GM21515 (cell line): ENCODE data around the gene PCDHB4.
"Not testable (repeated sequence)": the region's sequence is repeated elsewhere in the genome, so short reads cannot be mapped to it uniquely, and the experiment has no call there.

ENCODE experiments used
- ATAC-seq: cut with Tn5 transposase; IDR thresholded peaks from one replicate; pipeline ENCODE4 v1.9.1; 2021; ENCODE audit not compliant: unreplicated experiment

The PCDHB4 gene

DNA sequence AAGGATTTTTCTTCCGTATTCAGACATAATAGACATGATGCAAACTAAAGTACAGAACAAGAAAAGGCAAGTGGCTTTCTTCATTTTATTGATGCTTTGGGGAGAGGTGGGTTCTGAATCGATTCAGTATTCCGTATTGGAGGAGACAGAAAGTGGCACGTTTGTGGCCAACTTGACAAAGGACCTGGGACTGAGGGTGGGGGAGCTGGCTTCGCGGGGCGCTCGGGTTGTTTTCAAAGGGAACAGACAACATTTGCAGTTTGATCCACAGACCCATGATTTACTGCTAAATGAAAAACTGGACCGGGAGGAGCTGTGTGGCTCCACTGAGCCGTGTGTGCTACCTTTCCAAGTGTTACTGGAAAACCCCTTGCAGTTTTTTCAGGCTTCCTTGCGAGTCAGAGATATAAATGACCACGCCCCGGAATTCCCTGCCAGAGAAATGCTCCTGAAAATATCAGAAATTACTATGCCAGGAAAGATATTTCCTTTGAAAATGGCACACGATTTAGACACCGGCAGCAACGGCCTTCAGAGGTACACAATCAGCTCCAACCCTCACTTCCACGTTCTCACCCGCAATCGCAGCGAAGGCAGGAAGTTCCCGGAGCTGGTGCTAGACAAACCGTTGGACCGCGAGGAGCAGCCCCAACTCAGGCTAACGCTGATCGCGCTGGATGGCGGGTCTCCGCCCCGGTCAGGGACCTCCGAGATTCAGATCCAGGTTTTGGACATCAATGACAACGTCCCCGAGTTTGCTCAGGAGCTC, 28.8 kb downstream of the PCDHB4 start:
- ATAC-seq: no peak

DNA sequence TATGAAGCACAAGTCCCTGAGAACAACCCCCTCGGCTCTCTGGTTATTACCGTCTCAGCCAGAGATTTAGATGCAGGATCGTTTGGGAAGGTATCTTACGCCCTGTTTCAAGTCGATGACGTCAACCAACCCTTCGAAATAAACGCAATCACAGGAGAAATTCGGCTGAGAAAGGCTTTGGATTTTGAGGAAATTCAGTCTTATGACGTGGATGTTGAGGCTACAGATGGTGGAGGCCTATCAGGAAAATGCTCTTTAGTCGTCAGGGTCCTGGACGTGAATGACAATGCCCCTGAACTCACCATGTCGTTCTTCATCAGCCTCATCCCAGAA, 29.3 kb downstream of the PCDHB4 start:
- ATAC-seq: no peak

DNA sequence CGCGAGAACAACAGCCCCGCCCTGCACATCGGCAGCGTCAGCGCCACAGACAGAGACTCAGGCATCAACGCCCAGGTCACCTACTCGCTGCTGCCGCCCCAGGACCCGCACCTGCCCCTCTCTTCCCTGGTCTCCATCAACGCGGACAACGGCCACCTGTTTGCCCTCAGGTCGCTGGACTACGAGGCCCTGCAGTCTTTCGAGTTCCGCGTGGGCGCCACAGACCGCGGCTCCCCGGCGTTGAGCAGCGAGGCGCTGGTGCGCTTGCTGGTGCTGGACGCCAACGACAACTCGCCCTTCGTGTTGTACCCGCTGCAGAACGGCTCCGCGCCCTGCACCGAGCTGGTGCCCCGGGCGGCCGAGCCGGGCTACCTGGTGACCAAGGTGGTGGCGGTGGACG, 30.0 kb downstream of the PCDHB4 start:
- ATAC-seq: not testable (repeated sequence)

DNA sequence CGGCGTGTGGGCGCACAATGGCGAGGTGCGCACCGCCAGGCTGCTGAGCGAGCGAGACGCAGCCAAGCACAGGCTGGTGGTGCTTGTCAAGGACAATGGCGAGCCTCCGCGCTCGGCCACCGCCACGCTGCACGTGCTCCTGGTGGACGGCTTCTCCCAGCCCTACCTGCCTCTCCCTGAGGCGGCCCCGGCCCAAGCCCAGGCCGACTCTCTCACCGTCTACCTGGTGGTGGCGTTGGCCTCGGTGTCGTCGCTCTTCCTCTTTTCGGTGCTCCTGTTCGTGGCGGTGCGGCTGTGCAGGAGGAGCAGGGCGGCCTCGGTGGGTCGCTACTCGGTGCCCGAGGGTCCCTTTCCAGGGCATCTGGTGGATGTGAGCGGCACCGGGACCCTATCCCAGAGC, 30.5 kb downstream of the PCDHB4 start:
- not testable (repeated sequence) for ATAC-seq

DNA sequence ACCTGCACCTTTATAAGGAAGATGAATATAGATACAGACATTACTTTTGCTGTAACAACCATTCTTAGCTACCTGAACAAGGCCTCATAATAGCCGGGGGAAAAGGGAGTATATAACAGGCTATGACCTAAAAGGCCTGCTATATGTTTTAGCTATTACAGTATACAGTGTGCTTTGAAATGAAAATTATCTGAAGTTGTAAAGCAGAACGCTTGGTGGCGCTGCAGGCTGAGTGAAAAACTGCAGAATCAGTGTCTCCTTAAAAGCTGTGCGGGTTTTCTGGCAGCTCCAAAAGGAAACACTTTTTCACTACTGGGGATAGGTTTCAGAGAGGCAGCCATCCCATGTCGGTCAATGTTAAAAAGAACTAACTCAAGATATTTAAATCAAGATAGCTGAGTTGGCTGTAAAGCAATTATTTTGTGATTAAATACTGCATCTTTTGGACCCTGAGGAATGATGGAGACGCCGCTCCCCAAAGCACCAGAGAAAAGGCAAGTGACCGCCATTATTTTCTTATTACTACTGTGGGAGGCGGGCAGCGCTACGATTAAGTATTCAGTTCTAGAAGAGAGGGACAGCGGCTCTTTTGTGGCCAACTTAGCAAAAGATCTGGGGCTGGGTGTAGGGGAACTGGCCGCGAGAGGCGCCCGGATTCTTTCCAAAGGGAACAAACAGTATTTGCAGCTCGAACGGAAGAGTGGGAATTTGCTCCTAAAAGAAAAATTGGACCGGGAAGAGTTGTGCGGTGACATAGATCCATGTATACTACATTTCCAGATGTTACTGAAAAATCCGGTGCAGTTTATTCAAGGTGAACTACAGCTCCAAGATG, 34.1 kb downstream of the PCDHB4 start:
- ATAC-seq: no peak

DNA sequence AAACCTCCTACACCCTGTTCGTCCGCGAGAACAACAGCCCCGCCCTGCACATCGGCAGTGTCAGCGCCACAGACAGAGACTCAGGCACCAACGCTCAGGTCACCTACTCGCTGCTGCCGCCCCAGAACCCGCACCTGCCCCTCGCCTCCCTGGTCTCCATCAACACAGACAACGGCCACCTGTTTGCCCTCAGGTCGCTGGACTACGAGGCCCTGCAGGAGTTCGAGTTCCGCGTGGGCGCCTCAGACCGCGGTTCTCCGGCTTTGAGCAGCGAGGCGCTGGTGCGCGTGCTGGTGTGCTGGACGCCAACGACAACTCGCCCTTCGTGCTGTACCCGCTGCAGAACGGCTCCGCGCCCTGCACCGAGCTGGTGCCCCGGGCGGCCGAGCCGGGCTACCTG, 35.7 kb downstream of the PCDHB4 start:
- ATAC-seq: not testable (repeated sequence)

DNA sequence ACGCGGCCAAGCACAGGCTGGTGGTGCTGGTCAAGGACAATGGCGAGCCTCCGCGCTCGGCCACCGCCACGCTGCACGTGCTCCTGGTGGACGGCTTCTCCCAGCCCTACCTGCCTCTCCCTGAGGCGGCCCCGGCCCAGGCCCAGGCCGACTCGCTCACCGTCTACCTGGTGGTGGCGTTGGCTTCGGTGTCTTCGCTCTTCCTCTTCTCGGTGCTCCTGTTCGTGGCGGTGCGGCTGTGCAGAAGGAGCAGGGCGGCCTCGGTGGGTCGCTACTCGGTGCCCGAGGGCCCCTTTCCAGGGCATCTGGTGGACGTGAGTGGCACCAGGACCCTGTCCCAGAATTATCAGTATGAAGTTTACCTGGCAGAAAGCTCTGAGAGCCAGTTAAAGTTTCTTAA, 36.3 kb downstream of the PCDHB4 start:
- ATAC-seq: not testable (repeated sequence)

DNA sequence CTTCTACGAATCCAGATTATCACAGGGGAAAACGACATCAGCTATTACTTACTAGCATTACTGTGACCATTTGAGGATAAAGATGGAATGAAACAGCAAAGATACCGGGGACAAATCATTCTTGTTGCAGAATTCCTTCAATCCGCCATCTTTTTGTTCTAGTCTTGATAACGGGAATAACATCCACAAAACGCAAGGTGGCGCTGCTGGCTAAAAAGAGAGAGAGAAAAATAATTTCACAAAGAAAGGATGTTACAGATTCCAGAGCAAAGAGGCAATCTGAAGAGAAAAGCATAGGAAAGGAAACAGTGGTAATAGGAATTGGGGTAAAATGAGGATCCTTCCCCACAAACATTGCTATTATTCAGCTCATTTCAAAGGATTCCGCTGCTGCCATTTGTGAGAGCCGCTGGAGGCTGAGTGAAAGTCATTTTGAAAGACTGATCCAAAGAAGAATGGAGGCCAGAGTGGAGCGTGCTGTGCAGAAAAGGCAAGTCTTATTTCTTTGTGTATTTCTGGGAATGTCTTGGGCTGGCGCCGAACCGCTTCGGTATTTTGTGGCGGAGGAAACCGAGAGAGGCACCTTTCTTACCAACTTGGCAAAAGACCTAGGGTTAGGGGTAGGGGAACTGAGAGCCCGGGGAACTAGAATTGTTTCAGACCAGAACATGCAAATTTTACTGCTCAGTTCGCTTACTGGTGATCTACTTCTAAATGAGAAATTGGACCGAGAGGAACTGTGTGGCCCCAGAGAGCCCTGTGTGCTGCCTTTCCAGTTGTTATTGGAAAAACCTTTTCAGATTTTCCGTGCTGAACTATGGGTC, 51.0 kb downstream of the PCDHB4 start, which contains the start of gene PCDHB7:
TSS of gene PCDHB7 (plus strand) at position 264 of the 824 bp plus-strand sequence. CDS start at position 456, 192 bp downstream.
- ATAC-seq: no peak

DNA sequence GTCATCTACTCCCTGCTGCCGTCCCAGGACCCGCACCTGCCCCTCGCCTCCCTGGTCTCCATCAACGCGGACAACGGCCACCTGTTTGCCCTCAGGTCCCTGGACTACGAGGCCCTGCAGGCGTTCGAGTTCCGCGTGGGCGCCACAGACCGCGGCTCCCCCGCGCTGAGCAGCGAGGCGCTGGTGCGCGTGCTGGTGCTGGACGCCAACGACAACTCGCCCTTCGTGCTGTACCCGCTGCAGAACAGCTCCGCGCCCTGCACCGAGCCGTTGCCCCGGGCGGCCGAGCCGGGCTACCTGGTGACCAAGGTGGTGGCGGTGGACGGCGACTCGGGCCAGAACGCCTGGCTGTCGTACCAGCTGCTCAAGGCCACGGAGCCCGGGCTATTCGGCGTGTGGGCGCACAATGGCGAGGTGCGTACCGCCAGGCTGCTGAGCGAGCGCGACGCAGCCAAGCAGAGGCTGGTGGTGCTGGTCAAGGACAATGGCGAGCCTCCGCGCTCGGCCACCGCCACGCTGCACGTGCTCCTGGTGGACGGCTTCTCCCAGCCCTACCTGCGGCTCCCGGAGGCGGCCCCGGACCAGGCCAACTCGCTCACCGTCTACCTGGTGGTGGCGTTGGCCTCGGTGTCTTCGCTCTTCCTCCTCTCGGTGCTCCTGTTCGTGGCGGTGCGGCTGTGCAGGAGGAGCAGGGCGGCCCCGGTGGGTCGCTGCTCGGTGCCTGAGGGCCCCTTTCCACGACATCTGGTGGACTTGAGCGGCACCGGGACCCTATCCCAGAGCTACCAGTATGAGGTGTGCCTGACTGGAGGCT, 52.9 kb downstream of the PCDHB4 start:
- ATAC-seq: not testable (repeated sequence)
